Large intestine (tissue), 3 donors: ENCODE measurements around the gene GNPNAT1. TPM values are rescaled to one million over a fixed set of nuclear protein-coding genes. Genes with fewer than 3 reads are reported as not detected.
"Not testable (repeated sequence)": the region's sequence is repeated elsewhere in the genome, so short reads cannot be mapped to it uniquely, and the experiment has no call there.

Experiments
- DNase-seq, 2 donors: peaks; one replicate each; pipeline versions ENCODE4 v3.0.0 to v3.0.0-alpha.2; 2013
- H3K27ac ChIP-seq: one replicate; pipeline ENCODE4 v1.5.1; 2013; ENCODE audit warnings: low read length
- H3K27me3 ChIP-seq: 2 replicates; pipeline ENCODE4 v1.6.1; 2013; ENCODE audit warnings: low read length; ENCODE audit not compliant: control insufficient read depth, insufficient read depth
- H3K36me3 ChIP-seq: 2 replicates; pipeline ENCODE4 v1.6.1; 2013; ENCODE audit warnings: low read length; ENCODE audit not compliant: control insufficient read depth, insufficient read depth
- H3K4me1 ChIP-seq: one replicate; pipeline ENCODE4 v1.6.1; 2013; ENCODE audit warnings: low read length; ENCODE audit not compliant: control insufficient read depth, insufficient read depth
- H3K4me3 ChIP-seq: one replicate; pipeline ENCODE4 v1.5.1; 2013; ENCODE audit warnings: low read length
- H3K9me3 ChIP-seq: one replicate; pipeline ENCODE4 v1.6.1; 2013; ENCODE audit warnings: mild to moderate bottlenecking, low read depth, low read length, moderate library complexity; ENCODE audit not compliant: control insufficient read depth
- WGBS: methylation state at CpG from one replicate; pipeline ENCODE4 v1.1.5; 2013; ENCODE audit warnings: low lambda C conversion rate; ENCODE audit not compliant: insufficient coverage; 5-methylcytosine and 5-hydroxymethylcytosine counted together
- polyA plus RNA-seq: library from polyadenylated mRNA; unstranded; fragments of 120-200 nt; gene quantifications from one replicate; pipeline ENCODE4 v1.2.1, GENCODE V29; 2013

The GNPNAT1 gene
- polyA plus RNA-seq, 1 donor, result 21.3 TPM

DNA sequence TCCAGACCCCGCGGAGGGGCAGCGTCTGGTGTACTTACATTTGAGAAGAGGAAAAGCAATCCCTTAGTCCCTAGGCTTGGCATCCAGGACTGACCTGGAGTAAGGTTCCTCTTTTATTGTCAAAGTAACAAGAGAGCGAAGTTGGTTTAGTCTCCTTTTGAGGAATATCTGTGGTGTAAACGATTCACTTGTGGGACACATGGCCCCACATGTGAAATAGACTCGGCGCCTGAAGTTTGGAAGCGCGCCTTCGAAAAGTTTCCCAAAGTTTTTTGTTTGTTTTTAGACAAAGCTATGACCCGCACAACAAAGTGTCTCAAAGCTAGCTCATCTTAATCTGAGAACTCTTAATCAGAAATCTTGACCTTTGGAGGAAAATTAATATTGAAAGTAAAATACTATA, 60.7 kb downstream of the GNPNAT1 start:
- no CpG with 5 or more reads among the region's 11 CpGs for WGBS

DNA sequence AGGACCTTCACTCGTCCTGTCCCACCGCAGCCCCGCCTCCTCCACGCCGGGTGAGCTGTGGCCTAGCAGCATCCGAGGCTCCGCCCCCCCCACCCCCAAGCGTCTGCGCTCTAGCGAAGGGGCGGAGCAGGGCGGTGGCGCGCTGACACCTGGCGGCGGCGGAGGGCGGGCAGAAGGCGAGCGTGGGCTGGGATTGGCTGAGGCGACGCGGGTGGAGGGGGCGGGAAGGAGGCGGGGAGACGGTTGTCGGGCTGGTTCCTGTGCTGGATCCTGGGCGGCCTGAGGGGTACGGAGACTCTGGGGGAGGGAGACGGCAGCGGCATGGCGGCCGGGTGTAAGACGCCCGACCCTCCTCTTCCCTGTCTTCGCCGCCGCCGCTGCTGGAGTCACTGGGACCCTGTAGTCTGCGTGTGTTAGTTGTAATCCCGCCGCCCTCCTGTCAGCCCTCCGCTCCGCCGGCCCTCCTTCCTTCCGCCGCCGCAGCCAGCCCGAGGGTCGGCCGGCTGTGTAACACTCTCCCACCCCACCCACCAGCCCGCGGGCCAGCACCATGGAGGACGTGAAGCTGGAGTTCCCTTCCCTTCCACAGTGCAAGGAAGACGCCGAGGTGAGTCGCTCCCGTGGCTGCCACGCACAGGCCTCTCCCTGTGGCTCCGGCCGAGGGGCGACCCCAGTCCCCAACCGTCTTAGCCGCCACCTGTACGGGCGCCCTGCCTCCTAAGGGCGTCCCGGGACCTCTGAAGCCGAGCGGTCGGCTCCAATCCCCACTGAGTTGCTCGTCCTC, 61.3 kb downstream of the GNPNAT1 start, which contains the start of gene STYX:
Gene STYX (plus strand): TSS at position 242 of the 784 bp plus-strand sequence. CDS start 309 bp downstream, at position 551.
- Histone ChIP-seq H3K4me3 (peak within 1 kb of the TSS; percentile 94), H3K27me3 (no peaks in the 10 kb centered on the region), H3K27ac (peak within 1 kb of the TSS; percentile 82), H3K4me1 (no peaks in the 10 kb centered on the region), H3K36me3 (peaks cover 31% of the 10 kb centered on the region), H3K9me3 (no peaks in the 10 kb centered on the region)
- peak; percentile 98 to 99 for DNase-seq
- WGBS, result no CpG with 5 or more reads among the region's 72 CpGs

More for the DNA sequence above, 60.7 kb downstream of the GNPNAT1 start:
- Histone ChIP-seq H3K36me3 (peaks cover 26% of the 10 kb centered on the region), H3K9me3 (no peaks in the 10 kb centered on the region), H3K4me3 (peak overlapping the region; percentile 94), H3K27me3 (no peaks in the 10 kb centered on the region), H3K27ac (peak overlapping the region; percentile 82), H3K4me1 (no peaks in the 10 kb centered on the region)
- no peak for DNase-seq

DNA sequence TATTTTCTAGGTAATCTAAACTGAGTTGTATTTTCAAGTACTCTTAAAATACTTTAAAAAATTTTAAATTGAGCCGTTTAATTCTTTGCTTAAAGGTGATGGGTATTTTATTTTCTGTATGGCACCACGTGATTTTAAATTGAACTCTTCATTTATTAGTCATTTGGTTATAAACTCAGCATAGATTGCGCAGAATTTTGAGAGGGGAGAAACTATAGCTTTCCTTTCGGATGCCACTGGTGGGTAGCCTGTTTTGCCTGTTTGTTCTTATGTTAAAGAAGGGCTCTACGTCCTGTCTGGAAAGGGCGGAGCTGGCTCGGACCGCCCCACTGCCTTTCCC, 61.9 kb downstream of the GNPNAT1 start:
- Histone ChIP-seq H3K9me3 (no peaks in the 10 kb centered on the region), H3K36me3 (peaks cover 35% of the 10 kb centered on the region), H3K27ac (peak overlapping the region; percentile 49), H3K27me3 (no peaks in the 10 kb centered on the region), H3K4me3 (peak overlapping the region; percentile 36), H3K4me1 (no peaks in the 10 kb centered on the region)
- 5% methylated on average over 2 of the region's 8 CpGs for WGBS
- DNase-seq, result no peak

DNA sequence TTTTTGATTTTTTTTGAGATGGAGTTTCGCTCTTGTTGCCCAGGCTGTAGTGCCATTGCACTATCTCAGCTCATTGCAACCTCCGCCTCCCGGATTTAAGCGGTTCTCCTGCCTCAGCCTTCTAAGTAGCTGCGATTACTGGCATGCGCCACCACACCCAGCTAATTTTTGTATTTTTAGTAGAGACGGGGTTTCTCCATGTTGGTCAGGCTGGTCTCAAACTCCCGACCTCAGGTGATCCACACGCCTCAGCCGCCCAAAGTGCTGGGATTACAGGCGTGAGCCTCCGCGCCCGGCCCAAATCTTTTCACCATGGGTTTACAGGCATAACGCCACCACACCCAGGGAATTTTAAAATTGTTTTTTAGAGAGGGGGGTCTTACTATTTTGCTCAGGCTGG, 62.4 kb downstream of the GNPNAT1 start:
- WGBS, result 100% methylated on average over 1 of the region's 15 CpGs
- H3K9me3 ChIP-seq, H3K27me3 ChIP-seq, H3K4me1 ChIP-seq, DNase-seq, H3K27ac ChIP-seq, H3K4me3 ChIP-seq: not testable (repeated sequence)
- peaks cover 38% of the 10 kb centered on the region for H3K36me3 ChIP-seq

DNA sequence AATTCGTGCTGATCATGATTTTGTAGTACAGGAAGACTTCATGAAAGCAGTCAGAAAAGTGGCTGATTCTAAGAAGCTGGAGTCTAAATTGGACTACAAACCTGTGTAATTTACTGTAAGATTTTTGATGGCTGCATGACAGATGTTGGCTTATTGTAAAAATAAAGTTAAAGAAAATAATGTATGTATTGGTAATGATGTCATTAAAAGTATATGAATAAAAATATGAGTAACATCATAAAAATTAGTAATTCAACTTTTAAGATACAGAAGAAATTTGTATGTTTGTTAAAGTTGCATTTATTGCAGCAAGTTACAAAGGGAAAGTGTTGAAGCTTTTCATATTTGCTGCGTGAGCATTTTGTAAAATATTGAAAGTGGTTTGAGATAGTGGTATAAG, 63.9 kb downstream of the GNPNAT1 start:
- H3K27ac ChIP-seq, DNase-seq, H3K27me3 ChIP-seq, H3K4me3 ChIP-seq, H3K9me3 ChIP-seq, H3K4me1 ChIP-seq: not testable (repeated sequence)
- 100% methylated on average over 1 of the region's 2 CpGs for WGBS
- H3K36me3 ChIP-seq, result peaks cover 42% of the 10 kb centered on the region

Other genes starting within 250 kb of the GNPNAT1 start
- gene TXNDC16, start 239.1 kb downstream of the GNPNAT1 start, polyA plus RNA-seq, result 12.7 TPM
- 4.6 TPM for gene GPR137C, start 238.8 kb downstream of the GNPNAT1 start, polyA plus RNA-seq
- gene ERO1A, start 96.0 kb downstream of the GNPNAT1 start, polyA plus RNA-seq, result 43.0 TPM
- gene PSMC6, start 84.4 kb downstream of the GNPNAT1 start, polyA plus RNA-seq, result 127 TPM
- gene STYX, start 61.4 kb downstream of the GNPNAT1 start, polyA plus RNA-seq, result 11.9 TPM
- 61.1 TPM for gene FERMT2, start 159.4 kb upstream of the GNPNAT1 start, polyA plus RNA-seq